HEK293T (cell line): ENCODE results near the gene KIAA0408.

ENCODE experiments used
- ARNT ChIP-seq: fragments of 450-650 bp; IDR thresholded peaks from 2 replicates; pipeline ENCODE4 v1.6.1; 2017; ENCODE audit warnings: mild to moderate bottlenecking
- FOXK2 ChIP-seq: fragments of 450-650 bp; IDR thresholded peaks from 2 replicates; pipeline ENCODE4 v1.6.1; 2016; ENCODE audit warnings: mild to moderate bottlenecking
- FOXM1 ChIP-seq: fragments of 450-650 bp; IDR thresholded peaks from 2 replicates; pipeline ENCODE4 v1.6.1; 2017; ENCODE audit warnings: mild to moderate bottlenecking, borderline replicate concordance
- SP1 ChIP-seq: fragments of 450-650 bp; IDR thresholded peaks from 2 replicates; pipeline ENCODE4 v1.6.1; 2017
- SUZ12 ChIP-seq: fragments of 450-650 bp; IDR thresholded peaks from 2 replicates; pipeline ENCODE4 v1.6.1; 2016; ENCODE audit warnings: mild to moderate bottlenecking
- TARDBP ChIP-seq: fragments of 450-650 bp; IDR thresholded peaks from 2 replicates; pipeline ENCODE4 v1.6.1; 2016
- TF ChIP-seq, protein P1 (sequence below): fragments of 450-650 bp; IDR thresholded peaks from 2 replicates; pipeline ENCODE4 v1.6.1; 2016

- TF ChIP-seq ARNT (no peak), FOXK2 (no peak), SP1 (no peak), TARDBP (no peak), FOXM1 (no peak), SUZ12 (no peak)
- TF ChIP-seq, protein P1, sequence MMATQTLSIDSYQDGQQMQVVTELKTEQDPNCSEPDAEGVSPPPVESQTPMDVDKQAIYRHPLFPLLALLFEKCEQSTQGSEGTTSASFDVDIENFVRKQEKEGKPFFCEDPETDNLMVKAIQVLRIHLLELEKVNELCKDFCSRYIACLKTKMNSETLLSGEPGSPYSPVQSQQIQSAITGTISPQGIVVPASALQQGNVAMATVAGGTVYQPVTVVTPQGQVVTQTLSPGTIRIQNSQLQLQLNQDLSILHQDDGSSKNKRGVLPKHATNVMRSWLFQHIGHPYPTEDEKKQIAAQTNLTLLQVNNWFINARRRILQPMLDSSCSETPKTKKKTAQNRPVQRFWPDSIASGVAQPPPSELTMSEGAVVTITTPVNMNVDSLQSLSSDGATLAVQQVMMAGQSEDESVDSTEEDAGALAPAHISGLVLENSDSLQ, result no peak
Measured at GRCh38 chr6:127420556-127420955, 38.6 kb downstream of the KIAA0408 start.
